Panc1 (cell line): Measurements from ENCODE around the gene LAMTOR3. TPM values are rescaled to one million over a fixed set of nuclear protein-coding genes. Genes with fewer than 3 reads are reported as not detected.

Source experiments
- ATAC-seq: fragments of 200-7000 bp; cut with Tn5 transposase; 2 replicates; pipeline ENCODE4 v1.9.1; 2020; ENCODE audit warnings: mild to moderate bottlenecking, moderate library complexity
- BruUV-seq: library from RNA; stranded (reverse); fragments of 400-500 nt; replicated peaks from 2 replicates; lab custom pipeline; 2021; lab: Mats Ljungman, UMichigan
- CTCF ChIA-PET: fragments of 300-600 bp; sonication (Branson Sonifier 250); formaldehyde crosslinking; loops from one replicate; lab custom pipeline; 2022; ENCODE audit warnings: antibody characterized with exemption; lab: Charles Lee
- POLR2A ChIA-PET: fragments of 300-600 bp; sonication (Branson Sonifier 250); formaldehyde crosslinking; loops from one replicate; lab custom pipeline; 2022; ENCODE audit warnings: antibody characterized with exemption; lab: Charles Lee
- DNase-seq: peaks from one replicate; pipeline ENCODE4 v3.0.0-alpha.2; 2010; ENCODE audit warnings: low read depth, low spot score
- H3K27ac ChIP-seq: 2 replicates; pipeline ENCODE4 v1.5.1; 2011; ENCODE audit warnings: mild to moderate bottlenecking, low read length, inconsistent platforms
- H3K27me3 ChIP-seq: fragments of 200-500 bp; sonication (Bioruptor generic); 2 replicates; pipeline ENCODE4 v1.6.0; 2014; ENCODE audit warnings: low read length, inconsistent platforms; ENCODE audit not compliant: control insufficient read depth, insufficient read depth
- H3K36me3 ChIP-seq: fragments of 200-500 bp; sonication (Bioruptor generic); 2 replicates; pipeline ENCODE4 v1.5.1; 2014; ENCODE audit warnings: inconsistent platforms, mild to moderate bottlenecking, low read length, moderate library complexity; ENCODE audit not compliant: control insufficient read depth, insufficient read depth
- H3K4me1 ChIP-seq: 2 replicates; pipeline ENCODE4 v1.5.1; 2011; ENCODE audit warnings: inconsistent platforms, mild to moderate bottlenecking, low read length, moderate library complexity; ENCODE audit not compliant: control insufficient read depth, insufficient read depth
- H3K4me3 ChIP-seq, 2 experiments: 2 replicates each; pipeline ENCODE4 v1.5.1; 2011 to 2012; ENCODE audit warnings: low read depth in 2 of 2, low read length in 2 of 2, mild to moderate bottlenecking in 2 of 2, inconsistent platforms in 1 of 2, moderate library complexity in 1 of 2
- H3K9me3 ChIP-seq: fragments of 200-500 bp; sonication (Bioruptor generic); 2 replicates; pipeline ENCODE4 v1.5.1; 2014; ENCODE audit warnings: low read depth, mild to moderate bottlenecking, inconsistent platforms, low read length, moderate library complexity; ENCODE audit not compliant: control insufficient read depth, insufficient read depth
- POLR2AphosphoS5 ChIP-seq: IDR thresholded peaks from 2 replicates; pipeline ENCODE4 v1.6.1; 2012; ENCODE audit warnings: mild to moderate bottlenecking, low read depth, low read length, moderate library complexity
- SIN3A ChIP-seq: IDR thresholded peaks from 2 replicates; pipeline ENCODE4 v1.6.1; 2012; ENCODE audit warnings: low read depth, mild to moderate bottlenecking, low read length, moderate library complexity, borderline replicate concordance; ENCODE audit not compliant: insufficient read depth
- TCF7L2 ChIP-seq: IDR thresholded peaks from 2 replicates; pipeline ENCODE4 v1.6.1; 2011; ENCODE audit warnings: mild to moderate bottlenecking, low read depth, low read length, inconsistent platforms
- in situ Hi-C: cut with HindIII; loops from 2 replicates; pipeline ENCODE4 v1.10.0; 2016; ENCODE audit warnings: low sequenced_read_pairs, low pct_unique_long_range_greater_than_20kb
- intact Hi-C: fragments of 100-400 bp; cut with micrococcal nuclease; formaldehyde crosslinking; loops from one replicate; pipeline ENCODE4 v1.10.0; 2022; ENCODE audit not compliant: unreplicated experiment
- total RNA-seq: library from RNA; stranded (reverse); gene quantifications from one replicate; pipeline ENCODE4 v1.2.1, GENCODE V29; 2021; ENCODE audit not compliant: unreplicated experiment
- TF ChIP-seq, protein P1 (sequence below): fragments of 450-650 bp; IDR thresholded peaks from 2 replicates; pipeline ENCODE4 v1.5.1; 2017; ENCODE audit warnings: mild to moderate bottlenecking
- TF ChIP-seq, protein P2 (sequence below), 2 experiments: IDR thresholded peaks; 2 replicates each; pipeline ENCODE4 v1.6.1; 2011 to 2012; ENCODE audit warnings: low read depth in 2 of 2, control low read depth in 1 of 2, low read length in 1 of 2, mild to moderate bottlenecking in 1 of 2, moderate library complexity in 1 of 2; ENCODE audit not compliant: insufficient read depth in 1 of 2

LAMTOR3 gene
- total RNA-seq, 1 experiment from 2014 or later, result 20.3 TPM

DNA sequence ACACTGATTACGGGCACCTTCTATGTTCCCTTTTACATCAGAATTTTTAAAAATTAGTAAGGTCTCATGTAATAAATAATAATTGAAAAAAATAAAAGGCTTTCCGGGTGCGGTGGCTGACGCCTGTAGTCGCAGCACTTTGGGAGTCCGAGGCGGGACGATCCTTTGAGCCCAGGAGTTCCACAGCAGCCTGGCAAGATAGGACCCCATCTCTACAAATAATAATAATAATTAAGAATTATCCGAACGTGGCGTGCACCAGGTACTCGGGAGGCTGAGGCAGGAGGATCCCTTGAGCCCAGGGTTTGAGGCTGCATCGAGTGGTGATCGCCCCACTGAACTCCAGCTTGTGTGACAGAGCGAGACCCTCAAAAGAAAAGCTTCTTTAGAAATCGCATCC is 771 bp upstream of the LAMTOR3 start:
- Histone ChIP-seq H3K36me3 (no peaks in the 10 kb centered on the region; the same call in 1 of the 2 replicates), H3K27me3 (no peaks in the 10 kb centered on the region), H3K27ac (peak overlapping the region; percentile 88), H3K4me1 (no peaks in the 10 kb centered on the region; the same call in 1 of the 2 replicates), H3K4me3 (peak overlapping the region; percentile 57 to 91), H3K9me3 (no peaks in the 10 kb centered on the region)
- no peak for DNase-seq
- CTCF ChIA-PET, result no interaction called here
- intact Hi-C loops (loop anchor here (10.0 kb wide), 1 partner anchor 50 kb away; the partner anchor contains the start of gene DNAJB14), in situ Hi-C loops (no loop called here)
- POLR2A ChIA-PET, result no interaction called here
- TF ChIP-seq, protein P1, sequence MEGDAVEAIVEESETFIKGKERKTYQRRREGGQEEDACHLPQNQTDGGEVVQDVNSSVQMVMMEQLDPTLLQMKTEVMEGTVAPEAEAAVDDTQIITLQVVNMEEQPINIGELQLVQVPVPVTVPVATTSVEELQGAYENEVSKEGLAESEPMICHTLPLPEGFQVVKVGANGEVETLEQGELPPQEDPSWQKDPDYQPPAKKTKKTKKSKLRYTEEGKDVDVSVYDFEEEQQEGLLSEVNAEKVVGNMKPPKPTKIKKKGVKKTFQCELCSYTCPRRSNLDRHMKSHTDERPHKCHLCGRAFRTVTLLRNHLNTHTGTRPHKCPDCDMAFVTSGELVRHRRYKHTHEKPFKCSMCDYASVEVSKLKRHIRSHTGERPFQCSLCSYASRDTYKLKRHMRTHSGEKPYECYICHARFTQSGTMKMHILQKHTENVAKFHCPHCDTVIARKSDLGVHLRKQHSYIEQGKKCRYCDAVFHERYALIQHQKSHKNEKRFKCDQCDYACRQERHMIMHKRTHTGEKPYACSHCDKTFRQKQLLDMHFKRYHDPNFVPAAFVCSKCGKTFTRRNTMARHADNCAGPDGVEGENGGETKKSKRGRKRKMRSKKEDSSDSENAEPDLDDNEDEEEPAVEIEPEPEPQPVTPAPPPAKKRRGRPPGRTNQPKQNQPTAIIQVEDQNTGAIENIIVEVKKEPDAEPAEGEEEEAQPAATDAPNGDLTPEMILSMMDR, result no peak
- TF ChIP-seq SIN3A, result no peak
- no peak for TF ChIP-seq TCF7L2
- TF ChIP-seq, protein P2, sequence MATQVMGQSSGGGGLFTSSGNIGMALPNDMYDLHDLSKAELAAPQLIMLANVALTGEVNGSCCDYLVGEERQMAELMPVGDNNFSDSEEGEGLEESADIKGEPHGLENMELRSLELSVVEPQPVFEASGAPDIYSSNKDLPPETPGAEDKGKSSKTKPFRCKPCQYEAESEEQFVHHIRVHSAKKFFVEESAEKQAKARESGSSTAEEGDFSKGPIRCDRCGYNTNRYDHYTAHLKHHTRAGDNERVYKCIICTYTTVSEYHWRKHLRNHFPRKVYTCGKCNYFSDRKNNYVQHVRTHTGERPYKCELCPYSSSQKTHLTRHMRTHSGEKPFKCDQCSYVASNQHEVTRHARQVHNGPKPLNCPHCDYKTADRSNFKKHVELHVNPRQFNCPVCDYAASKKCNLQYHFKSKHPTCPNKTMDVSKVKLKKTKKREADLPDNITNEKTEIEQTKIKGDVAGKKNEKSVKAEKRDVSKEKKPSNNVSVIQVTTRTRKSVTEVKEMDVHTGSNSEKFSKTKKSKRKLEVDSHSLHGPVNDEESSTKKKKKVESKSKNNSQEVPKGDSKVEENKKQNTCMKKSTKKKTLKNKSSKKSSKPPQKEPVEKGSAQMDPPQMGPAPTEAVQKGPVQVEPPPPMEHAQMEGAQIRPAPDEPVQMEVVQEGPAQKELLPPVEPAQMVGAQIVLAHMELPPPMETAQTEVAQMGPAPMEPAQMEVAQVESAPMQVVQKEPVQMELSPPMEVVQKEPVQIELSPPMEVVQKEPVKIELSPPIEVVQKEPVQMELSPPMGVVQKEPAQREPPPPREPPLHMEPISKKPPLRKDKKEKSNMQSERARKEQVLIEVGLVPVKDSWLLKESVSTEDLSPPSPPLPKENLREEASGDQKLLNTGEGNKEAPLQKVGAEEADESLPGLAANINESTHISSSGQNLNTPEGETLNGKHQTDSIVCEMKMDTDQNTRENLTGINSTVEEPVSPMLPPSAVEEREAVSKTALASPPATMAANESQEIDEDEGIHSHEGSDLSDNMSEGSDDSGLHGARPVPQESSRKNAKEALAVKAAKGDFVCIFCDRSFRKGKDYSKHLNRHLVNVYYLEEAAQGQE (IDR thresholded peaks at IDR 0.05; ENCODE audit: insufficient read depth in 1 of 2, low read depth in 2 of 2, low read length in 1 of 2), result no peak
- no peak for TF ChIP-seq POLR2AphosphoS5
- ATAC-seq, result no peak
- BruUV-seq, result no TSS peak

GRCh38 chr4:99893839-99894160 is 427 bp downstream of the LAMTOR3 start:
- H3K4me1 ChIP-seq, result no peaks in the 10 kb centered on the region; the same call in 1 of the 2 replicates
- H3K27ac ChIP-seq, result peak overlapping the region; percentile 82
- peak overlapping the region; percentile 78 to 91 for H3K4me3 ChIP-seq
- no peaks in the 10 kb centered on the region for H3K27me3 ChIP-seq
- H3K36me3 ChIP-seq, result no peaks in the 10 kb centered on the region; the same call in 1 of the 2 replicates
- TF ChIP-seq, protein P1, result no peak
- TF ChIP-seq POLR2AphosphoS5, result no peak
- TF ChIP-seq, protein P2 (IDR thresholded peaks at IDR 0.05; ENCODE audit: insufficient read depth in 1 of 2, low read depth in 2 of 2, low read length in 1 of 2), result no peak
- no peak for TF ChIP-seq SIN3A
- TF ChIP-seq TCF7L2, result no peak
- no peaks in the 10 kb centered on the region for H3K9me3 ChIP-seq
- DNase-seq (no peak), ATAC-seq (no peak; the same call in none of the 2 replicates)
- no TSS peak for BruUV-seq
- ChIA-PET CTCF (no interaction called here), POLR2A (no interaction called here)
- intact Hi-C loops, result loop anchor here (10.0 kb wide), 1 partner anchor 51 kb away; the partner anchor contains the start of gene DNAJB14
- in situ Hi-C loops, result no loop called here
